NK-92 (cell line): ENCODE measurements around the gene EFCAB12.

Source experiments
- DNase-seq: peaks from one replicate; lab custom pipeline; 2025; ENCODE audit not compliant: unreplicated experiment; lab: John Stamatoyannopoulos, UW

EFCAB12 gene

GRCh38 chr3:129428376-129429079 lies at the start of gene EFCAB12:
Gene EFCAB12, minus strand, starts transcription at chr3:129428636. Its CDS starts 148 bp downstream, at chr3:129428488.
- peak; percentile 41 for DNase-seq

DNA sequence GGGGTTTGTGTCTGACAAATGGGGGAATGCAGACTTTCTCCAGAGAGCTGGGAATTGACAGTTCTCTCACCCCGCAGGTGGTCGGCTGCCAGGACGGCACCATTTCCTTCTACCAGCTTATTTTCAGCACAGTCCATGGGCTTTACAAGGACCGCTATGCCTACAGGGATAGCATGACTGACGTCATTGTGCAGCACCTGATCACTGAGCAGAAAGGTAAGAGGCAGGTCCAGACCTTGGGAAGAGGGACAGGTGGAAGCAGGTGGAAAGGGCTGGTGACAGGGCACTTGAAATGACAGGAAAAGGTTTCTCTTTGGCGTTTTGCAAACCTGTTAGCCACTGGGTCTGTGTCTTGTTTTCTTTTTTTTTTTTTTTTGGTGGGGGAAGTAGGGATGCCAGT lies 48.1 kb upstream of the EFCAB12 start:
- DNase-seq, result no peak

DNA sequence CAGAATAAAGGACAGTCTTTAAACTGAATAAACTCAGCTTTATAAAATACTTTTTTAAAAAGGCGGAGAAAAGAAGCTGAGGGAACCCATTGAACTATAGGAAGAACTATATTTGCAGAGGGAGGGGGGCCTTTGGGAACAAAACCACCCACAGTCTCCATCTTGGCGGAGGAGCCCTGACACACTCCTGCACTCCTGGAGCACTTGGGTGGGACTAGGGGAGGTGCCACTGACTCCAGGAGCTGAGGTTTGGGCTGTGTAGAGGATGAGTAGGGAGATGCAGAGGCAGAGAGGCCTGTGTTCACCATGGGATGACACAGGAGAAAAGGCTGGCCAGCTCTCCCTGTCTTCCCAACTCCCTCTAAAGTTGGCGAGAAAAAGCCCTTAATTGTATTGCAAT lies 47.4 kb upstream of the EFCAB12 start:
- DNase-seq, result no peak

GRCh38 chr3:129474984-129475804 lies 46.8 kb upstream of the EFCAB12 start:
- no peak for DNase-seq

GRCh38 chr3:129473769-129474152 lies 45.3 kb upstream of the EFCAB12 start:
- no peak for DNase-seq

GRCh38 chr3:129473067-129473768 lies 44.8 kb upstream of the EFCAB12 start:
- no peak for DNase-seq

- no peak for DNase-seq
Observed at GRCh38 chr3:129470861-129471260, 42.4 kb upstream of the EFCAB12 start.

DNA sequence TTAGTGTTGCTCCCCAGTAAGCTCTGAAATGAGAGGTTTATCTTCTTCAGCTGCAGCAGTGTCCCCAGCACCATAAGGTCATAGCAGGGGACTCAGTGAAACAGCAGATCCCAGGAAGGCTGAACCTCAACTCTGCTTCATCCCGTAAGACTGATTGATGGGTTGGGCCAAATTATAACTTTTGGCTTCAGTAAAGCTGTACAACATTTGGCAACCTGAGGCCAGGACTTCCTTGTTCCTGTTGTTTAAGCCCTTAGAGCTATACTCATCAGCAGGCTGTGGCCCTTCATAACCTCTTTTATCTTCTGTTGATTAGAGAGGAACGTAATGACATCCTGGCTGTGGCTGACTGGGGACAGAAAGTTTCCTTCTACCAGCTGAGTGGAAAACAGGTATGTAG lies 40.6 kb upstream of the EFCAB12 start:
- no peak for DNase-seq

- no peak for DNase-seq
Observed at GRCh38 chr3:129467932-129468331, 39.5 kb upstream of the EFCAB12 start.

- no peak for DNase-seq
Observed at GRCh38 chr3:129463716-129464115, 35.3 kb upstream of the EFCAB12 start.

DNA sequence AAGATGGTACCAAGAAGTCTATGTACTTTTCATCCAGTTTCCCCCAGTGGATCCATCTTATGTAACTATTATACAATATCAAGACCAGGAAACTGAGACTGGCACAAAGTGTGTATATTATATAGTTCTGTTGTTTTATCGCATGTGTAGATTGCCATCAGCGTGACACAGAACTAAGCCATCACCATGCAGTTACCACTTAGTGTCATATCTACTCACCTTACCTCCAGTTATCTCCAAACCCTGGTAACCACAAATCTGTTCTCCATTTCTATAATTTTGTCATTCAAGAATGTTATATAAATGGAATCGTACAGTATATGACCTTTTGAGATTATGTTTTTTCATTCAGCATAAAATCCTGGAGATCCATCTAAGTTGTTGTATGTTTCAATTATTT lies 34.7 kb upstream of the EFCAB12 start:
- no peak for DNase-seq

DNA sequence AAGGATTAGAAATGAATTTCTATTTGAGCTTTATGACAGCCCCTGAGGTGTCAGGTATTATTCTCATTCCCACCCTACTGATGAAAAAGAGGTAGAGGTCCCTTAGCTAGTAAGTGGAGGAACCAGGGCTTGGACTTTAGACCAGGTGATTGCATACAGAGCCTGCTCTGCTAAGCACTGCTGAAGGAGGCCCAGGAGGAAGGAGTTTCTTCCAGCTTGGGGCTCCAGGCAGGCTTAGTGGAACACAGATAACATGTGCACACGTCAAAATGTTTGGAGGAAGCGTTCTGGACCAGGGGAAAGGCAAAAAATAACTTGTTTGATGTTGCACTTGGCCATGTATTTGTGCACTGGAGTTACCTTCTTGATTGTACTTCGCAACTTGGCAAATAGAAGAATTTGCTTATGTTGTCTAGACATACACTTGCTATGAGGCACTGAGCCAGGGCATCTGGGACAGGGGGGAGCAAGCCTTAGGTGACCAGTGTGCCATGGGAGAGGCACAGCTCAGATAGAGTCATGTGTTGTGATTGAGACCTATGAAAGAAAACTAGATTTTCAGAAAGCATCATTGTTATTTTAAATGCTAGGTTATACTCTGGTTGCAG lies 34.0 kb upstream of the EFCAB12 start:
- no peak for DNase-seq

GRCh38 chr3:129461461-129462146 lies 33.2 kb upstream of the EFCAB12 start:
- DNase-seq, result no peak

DNA sequence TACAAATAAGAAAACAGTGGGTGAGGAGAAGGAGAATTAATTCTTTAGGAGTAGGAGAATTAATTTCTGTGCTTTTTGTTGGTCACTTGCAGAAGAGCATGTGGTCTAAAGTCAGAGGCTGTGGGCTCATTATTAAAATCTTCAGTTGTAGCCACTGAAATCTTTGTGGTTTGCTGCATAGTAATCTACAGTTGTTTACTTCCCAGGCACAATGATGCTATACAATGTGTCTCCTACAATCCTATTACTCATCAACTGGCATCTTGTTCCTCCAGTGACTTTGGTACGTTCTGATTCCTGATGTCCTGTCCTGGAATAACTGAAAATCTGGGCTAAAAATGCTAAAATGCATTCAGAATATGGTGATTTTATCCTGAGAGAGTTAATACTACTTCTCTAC lies 32.6 kb upstream of the EFCAB12 start:
- no peak for DNase-seq

DNA sequence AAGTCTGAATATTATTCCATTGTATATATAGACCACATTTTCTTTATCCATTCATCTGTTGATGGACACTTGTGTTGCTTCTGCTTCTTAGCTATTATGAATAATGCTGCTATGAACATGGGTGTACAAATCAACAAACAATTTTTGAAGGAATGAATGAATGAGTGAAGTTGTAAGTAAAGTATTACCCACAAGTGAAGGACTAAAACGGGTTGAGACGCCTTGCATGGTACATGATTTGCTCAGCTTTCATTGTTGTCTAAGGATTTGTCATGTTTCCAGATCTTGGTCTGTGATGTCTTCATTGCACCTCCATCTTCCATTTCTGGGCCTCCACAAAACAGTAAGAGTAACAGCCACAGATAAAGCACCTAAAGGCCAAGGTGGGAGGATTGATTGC lies 32.1 kb upstream of the EFCAB12 start:
- no peak for DNase-seq

DNA sequence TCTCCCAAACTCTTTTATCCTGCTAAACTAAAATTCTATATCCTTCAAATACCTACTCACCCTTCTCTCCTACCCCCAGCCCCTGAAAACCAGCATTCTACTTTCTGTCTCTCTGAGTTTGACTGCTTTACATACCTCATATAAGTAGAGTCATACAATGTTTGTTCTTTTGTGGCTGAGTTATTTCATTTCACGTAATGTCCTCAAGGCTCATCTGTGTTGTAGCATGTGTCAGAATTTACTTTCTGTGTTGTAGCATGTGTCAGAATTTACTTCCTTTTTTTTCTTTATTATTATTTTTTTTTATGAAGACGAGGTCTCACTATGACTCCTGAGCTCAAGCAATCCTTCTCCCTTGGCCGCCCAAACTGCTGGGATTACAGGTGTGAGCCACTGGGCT lies 31.7 kb upstream of the EFCAB12 start:
- no peak for DNase-seq

GRCh38 chr3:129453732-129454131 lies 25.3 kb upstream of the EFCAB12 start:
- DNase-seq, result no peak

- no peak for DNase-seq
Observed at GRCh38 chr3:129449279-129450115, 21.1 kb upstream of the EFCAB12 start.

- DNase-seq, result no peak
Observed at GRCh38 chr3:129448186-129448895, 19.9 kb upstream of the EFCAB12 start.
